Activated T-helper 1 cell treated with anti-CD3 and anti-CD28 coated beads, Interleukin-12 subunit alpha, Interleukin-12 subunit beta, Interleukin-2, Interleukin-4 antibody, amounts not matched to agents 30 ng/mL and 10 ng/mL and 1 ng/mL, durations not matched to agents 14 hours and 24 hours and 36 hours (primary cell): ENCODE data around the gene OR8B8. TPM values are rescaled to one million over a fixed set of nuclear protein-coding genes. Genes with fewer than 3 reads are reported as not detected.

Source experiments
- total RNA-seq: library from RNA; stranded (reverse); gene quantifications from 2 replicates; pipeline ENCODE4 v1.2.3, GENCODE V29; 2022

OR8B8 gene
- total RNA-seq, 1 donor from 2014 or later, result not detected

Other genes with a start within 250 kb of the OR8B8 start
- gene OR8G1, start 204.6 kb downstream of the OR8B8 start, total RNA-seq, result not detected in 2 replicates
- not detected in 2 replicates for gene OR8G5, start 189.3 kb downstream of the OR8B8 start, total RNA-seq
- gene OR8D1, start 131.7 kb downstream of the OR8B8 start, total RNA-seq, result not detected in 2 replicates
- gene OR8D2, start 125.5 kb downstream of the OR8B8 start, total RNA-seq, result not detected in 2 replicates
- not detected in 2 replicates for gene OR8B2, start 61.2 kb downstream of the OR8B8 start, total RNA-seq
- not detected in 2 replicates for gene OR8B3, start 46.7 kb downstream of the OR8B8 start, total RNA-seq
- not detected in 2 replicates for gene OR8B4, start 20.8 kb downstream of the OR8B8 start, total RNA-seq
- gene OR8B12, start 98.0 kb upstream of the OR8B8 start, total RNA-seq, result not detected in 2 replicates
- gene OR8A1, start 124.3 kb upstream of the OR8B8 start, total RNA-seq, result not detected in 2 replicates
- not detected in 2 replicates for gene PANX3, start 165.7 kb upstream of the OR8B8 start, total RNA-seq
- gene TBRG1, start 177.2 kb upstream of the OR8B8 start, total RNA-seq, result 35.1 and 35.4 TPM in 2 replicates
- gene SIAE, start 228.0 kb upstream of the OR8B8 start, total RNA-seq, result 4.9 and 5.2 TPM in 2 replicates
- gene SPA17, start 228.2 kb upstream of the OR8B8 start, total RNA-seq, result 1.7 and 2.4 TPM in 2 replicates